Nephron progenitor cell (in vitro differentiated cells): ENCODE results near the gene LRRC14B.

Experiments used
- DNase-seq: peaks from one replicate; pipeline ENCODE4 v3.0.0; 2021
- H3K27ac Mint-ChIP-seq: 2 replicates; pipeline ENCODE4 v1.8.0; 2021; ENCODE audit warnings: mild to moderate bottlenecking, moderate library complexity, mixed read lengths
- H3K27me3 Mint-ChIP-seq: 2 replicates; pipeline ENCODE4 v1.8.0; 2021; ENCODE audit warnings: mild to moderate bottlenecking, low read depth, mixed read lengths; ENCODE audit not compliant: poor library complexity
- H3K36me3 Mint-ChIP-seq: 2 replicates; pipeline ENCODE4 v1.8.0; 2021; ENCODE audit warnings: low read depth, mixed read lengths
- H3K4me1 Mint-ChIP-seq: 2 replicates; pipeline ENCODE4 v1.8.0; 2021; ENCODE audit warnings: mixed read lengths
- H3K4me3 Mint-ChIP-seq: 2 replicates; pipeline ENCODE4 v1.8.0; 2021; ENCODE audit warnings: mild to moderate bottlenecking, moderate library complexity, mixed read lengths
- H3K9me3 Mint-ChIP-seq: 2 replicates; pipeline ENCODE4 v1.8.0; 2021; ENCODE audit warnings: mild to moderate bottlenecking, moderate library complexity, mixed read lengths
- TF ChIP-seq, protein P1 (sequence below): fragments of 200-600 bp; sonication (generic); IDR thresholded peaks from 2 replicates; pipeline ENCODE4 v1.5.0; 2021; ENCODE audit warnings: antibody characterized with exemption

The LRRC14B gene

DNA sequence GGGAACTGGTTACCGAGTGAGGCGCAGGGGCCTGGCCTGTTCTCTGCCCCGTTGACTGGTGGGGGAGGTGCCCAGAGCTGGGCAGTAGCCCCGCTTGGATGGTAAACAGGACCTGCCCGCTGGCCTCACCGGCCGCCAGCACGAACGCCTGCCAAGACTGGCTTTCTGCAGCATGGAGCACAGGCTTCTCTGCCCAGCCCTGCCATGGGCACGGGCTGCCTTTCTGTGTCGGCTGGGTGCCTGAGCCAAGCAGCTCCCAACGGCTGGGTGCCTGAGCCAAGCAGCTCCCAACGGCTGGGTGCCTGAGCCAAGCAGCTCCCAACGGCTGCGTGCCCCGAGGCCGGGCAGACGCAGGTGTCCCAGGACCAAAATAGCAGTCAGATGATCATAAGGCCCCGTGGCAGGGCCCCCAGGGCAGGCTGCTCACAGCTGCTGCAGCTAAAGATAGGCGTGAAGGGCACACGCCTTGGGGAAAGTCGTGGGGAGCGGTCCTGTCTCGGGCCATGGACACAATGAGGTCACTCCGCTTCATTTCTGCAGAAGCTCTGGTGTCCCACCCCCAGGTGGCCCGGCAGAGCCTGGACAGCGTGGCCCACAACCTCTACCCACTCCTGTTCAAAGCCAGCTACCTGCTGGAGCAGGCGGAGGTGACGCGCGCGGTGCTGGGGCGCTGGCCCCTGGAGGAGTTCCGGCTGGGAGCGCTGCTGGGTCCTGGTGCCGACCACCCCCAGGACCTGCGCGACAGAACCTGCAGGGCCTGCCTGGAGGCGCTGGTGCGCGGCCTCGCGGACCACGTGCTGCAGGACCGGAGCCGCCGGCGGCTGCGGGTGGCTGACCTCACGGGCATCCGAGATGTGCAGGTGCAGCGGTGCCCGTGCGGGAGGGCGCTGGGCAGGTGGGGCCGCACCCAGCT, at the start of gene LRRC14B:
TSS of gene LRRC14B (plus strand) at position 460 of the 913 bp plus-strand sequence. CDS start at position 504, 44 bp downstream.
- peak within 1 kb of the TSS; percentile 50 for H3K4me3 Mint-ChIP-seq
- H3K9me3 Mint-ChIP-seq, result no peaks in the 10 kb centered on the region
- H3K4me1 Mint-ChIP-seq, result peaks cover 31% of the 10 kb centered on the region
- TF ChIP-seq, protein P1, sequence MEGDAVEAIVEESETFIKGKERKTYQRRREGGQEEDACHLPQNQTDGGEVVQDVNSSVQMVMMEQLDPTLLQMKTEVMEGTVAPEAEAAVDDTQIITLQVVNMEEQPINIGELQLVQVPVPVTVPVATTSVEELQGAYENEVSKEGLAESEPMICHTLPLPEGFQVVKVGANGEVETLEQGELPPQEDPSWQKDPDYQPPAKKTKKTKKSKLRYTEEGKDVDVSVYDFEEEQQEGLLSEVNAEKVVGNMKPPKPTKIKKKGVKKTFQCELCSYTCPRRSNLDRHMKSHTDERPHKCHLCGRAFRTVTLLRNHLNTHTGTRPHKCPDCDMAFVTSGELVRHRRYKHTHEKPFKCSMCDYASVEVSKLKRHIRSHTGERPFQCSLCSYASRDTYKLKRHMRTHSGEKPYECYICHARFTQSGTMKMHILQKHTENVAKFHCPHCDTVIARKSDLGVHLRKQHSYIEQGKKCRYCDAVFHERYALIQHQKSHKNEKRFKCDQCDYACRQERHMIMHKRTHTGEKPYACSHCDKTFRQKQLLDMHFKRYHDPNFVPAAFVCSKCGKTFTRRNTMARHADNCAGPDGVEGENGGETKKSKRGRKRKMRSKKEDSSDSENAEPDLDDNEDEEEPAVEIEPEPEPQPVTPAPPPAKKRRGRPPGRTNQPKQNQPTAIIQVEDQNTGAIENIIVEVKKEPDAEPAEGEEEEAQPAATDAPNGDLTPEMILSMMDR, result no peak
- H3K27me3 Mint-ChIP-seq, result peaks cover 9% of the 10 kb centered on the region
- no peaks in the 10 kb centered on the region for H3K36me3 Mint-ChIP-seq
- H3K27ac Mint-ChIP-seq, result no peak within 1 kb of the TSS
- no peak for DNase-seq

DNA sequence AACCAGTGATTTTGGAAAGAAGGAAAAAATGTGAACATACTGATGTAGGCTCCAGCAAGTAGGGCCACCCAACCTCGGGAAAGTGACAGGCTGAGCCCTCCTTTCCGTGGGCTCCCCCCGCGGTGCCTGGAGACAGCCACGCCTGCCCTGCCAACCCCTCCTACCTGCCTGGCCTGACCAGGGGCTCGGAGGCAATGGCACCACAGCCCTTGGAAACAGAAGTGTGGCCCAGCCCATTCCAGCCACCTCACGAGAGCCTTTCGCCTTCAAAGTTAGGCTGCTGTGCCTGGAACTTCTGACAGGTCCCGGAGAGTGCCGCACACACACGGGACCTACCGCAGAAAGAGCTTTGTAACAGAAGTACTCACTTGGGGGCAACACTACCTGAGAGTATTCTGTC, 49.5 kb upstream of the LRRC14B start:
- Mint-ChIP-seq H3K27ac (peak overlapping the region; percentile 92), H3K9me3 (peaks cover 15% of the 10 kb centered on the region), H3K36me3 (peaks cover 44% of the 10 kb centered on the region), H3K4me1 (peaks cover 13% of the 10 kb centered on the region), H3K27me3 (no peaks in the 10 kb centered on the region), H3K4me3 (no peak overlapping the region)
- TF ChIP-seq, protein P1, result no peak
- DNase-seq, result no peak

DNA sequence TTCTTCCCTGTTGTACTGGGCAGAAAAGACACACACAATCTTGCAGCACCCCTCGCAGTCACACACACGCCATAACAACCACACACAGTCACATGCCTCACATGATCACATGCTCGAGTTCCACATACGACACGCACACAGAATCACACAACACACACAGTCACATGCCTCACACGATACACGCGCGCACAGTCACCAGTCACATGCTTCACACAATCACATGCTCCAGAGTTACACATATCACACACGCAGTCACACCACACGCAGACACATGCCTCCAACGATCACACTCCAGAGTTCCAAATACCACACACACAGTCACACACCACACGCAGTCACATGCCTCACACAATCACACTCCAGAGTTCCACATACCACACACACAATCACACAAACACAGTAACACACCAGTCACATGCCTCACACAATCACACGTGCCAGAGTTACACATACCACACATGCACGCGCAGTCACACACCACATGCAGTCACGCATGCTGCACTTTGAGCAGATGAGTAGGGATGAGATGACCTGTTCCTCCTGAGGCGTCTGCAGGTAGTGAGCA, 49.0 kb upstream of the LRRC14B start:
- Mint-ChIP-seq H3K27me3 (peaks cover 1% of the 10 kb centered on the region), H3K36me3 (peaks cover 49% of the 10 kb centered on the region), H3K9me3 (peaks cover 21% of the 10 kb centered on the region), H3K27ac (peak overlapping the region; percentile 92), H3K4me3 (no peak overlapping the region), H3K4me1 (peaks cover 13% of the 10 kb centered on the region)
- no peak for DNase-seq
- TF ChIP-seq, protein P1, result no peak

DNA sequence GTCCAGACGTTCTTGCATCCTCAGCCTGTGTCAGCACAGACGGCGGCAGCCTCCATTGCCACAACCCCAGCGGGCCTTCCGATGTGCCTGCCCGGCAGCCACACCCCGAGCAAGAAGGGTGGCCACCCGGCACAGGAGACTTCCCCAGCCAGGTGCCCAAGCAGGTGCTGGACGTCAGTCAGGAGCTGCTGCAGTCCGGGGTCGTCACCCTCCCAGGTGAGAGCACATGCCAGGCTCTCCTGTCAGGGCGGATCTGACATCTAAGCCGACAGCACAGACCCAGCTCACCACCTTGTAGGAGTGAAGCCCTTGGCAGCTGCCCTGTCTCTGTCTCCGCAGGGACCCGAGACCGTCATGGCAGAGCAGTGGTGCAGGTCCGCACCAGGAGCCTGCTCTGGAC, 48.3 kb upstream of the LRRC14B start:
- DNase-seq, result no peak
- TF ChIP-seq, protein P1, result no peak
- H3K36me3 Mint-ChIP-seq, result peaks cover 57% of the 10 kb centered on the region
- H3K27me3 Mint-ChIP-seq, result peaks cover 2% of the 10 kb centered on the region
- H3K9me3 Mint-ChIP-seq, result peaks cover 28% of the 10 kb centered on the region
- H3K4me1 Mint-ChIP-seq, result peaks cover 13% of the 10 kb centered on the region
- no peak overlapping the region for H3K27ac Mint-ChIP-seq
- H3K4me3 Mint-ChIP-seq, result no peak overlapping the region

DNA sequence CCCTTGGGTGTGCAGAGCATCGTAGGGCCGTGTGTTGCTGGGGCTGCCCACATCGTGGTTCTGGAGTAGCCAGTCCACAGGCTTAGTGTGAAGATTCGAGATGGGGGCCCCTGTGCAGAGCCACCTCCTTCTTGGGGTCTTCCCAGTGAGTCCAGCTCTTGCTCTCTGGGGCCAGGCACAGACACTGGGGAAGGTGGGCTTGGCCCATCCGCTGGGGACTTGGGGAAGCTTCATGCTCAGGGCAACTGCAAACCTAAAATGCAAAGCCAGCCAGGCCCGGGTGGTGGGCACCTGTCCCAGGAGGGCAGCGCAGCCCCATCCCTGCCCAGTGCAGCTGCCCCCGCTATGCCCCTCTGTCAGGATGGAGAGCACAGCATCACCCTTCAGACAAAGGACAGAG, 46.4 kb upstream of the LRRC14B start:
- Mint-ChIP-seq H3K9me3 (peaks cover 37% of the 10 kb centered on the region), H3K27ac (no peak overlapping the region), H3K27me3 (peaks cover 6% of the 10 kb centered on the region), H3K4me1 (no peaks in the 10 kb centered on the region), H3K36me3 (peaks cover 76% of the 10 kb centered on the region), H3K4me3 (no peak overlapping the region)
- TF ChIP-seq, protein P1, result no peak
- no peak for DNase-seq
